IPS DF 19.7 (cell line): ENCODE measurements around the gene OSCAR.

Source experiments
- DNase-seq: peaks from one replicate; pipeline ENCODE4 v3.0.0-alpha.2; 2013; ENCODE audit warnings: low read depth, low spot score

OSCAR gene, protein sequence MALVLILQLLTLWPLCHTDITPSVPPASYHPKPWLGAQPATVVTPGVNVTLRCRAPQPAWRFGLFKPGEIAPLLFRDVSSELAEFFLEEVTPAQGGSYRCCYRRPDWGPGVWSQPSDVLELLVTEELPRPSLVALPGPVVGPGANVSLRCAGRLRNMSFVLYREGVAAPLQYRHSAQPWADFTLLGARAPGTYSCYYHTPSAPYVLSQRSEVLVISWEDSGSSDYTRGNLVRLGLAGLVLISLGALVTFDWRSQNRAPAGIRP

GRCh38 chr19:54100561-54100960, at the start of gene OSCAR:
Gene OSCAR, minus strand, starts transcription at chr19:54100803. Its CDS starts 11 bp downstream, at chr19:54100792.
- DNase-seq, result no peak

- no peak for DNase-seq
Measured at GRCh38 chr19:54149021-54149812, 48.6 kb upstream of the OSCAR start.

DNA sequence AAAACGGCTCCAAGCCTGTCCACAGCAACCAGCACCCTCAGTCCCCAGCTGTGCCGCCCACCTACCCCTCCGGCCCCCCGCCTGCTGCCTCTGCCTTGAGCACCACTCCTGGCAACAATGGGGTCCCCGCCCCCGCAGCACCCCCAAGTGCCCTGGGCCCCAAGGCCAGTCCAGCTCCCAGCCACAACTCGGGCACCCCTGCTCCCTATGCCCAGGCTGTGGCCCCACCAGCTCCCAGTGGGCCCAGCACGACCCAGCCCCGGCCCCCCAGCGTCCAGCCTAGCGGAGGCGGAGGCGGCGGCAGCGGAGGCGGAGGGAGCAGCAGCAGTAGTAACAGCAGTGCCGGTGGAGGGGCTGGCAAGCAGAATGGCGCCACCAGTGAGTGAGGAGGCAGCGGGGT, 47.6 kb upstream of the OSCAR start:
- DNase-seq, result no peak

DNA sequence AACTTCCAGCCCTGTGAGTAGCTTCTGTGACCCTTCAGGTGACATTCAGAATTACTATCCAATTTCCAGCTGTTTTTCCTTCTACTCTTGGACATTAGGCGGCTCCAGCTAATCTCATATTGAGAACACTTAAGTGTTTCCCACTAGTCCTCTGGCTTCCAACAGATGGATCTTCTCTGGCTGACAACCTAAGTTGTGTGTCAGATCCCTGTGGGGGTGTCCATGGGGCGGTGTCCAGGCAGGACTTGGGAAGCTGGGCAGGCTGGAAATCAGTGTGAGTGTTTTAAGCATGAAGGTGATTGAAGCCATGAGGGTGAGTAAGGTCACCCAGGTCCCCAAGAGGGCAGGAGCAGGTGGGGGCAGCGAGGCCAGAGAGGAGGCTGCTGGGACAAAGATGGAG, 47.1 kb upstream of the OSCAR start:
- no peak for DNase-seq

- DNase-seq, result no peak
Measured at GRCh38 chr19:54145541-54146158, 45.0 kb upstream of the OSCAR start.

DNA sequence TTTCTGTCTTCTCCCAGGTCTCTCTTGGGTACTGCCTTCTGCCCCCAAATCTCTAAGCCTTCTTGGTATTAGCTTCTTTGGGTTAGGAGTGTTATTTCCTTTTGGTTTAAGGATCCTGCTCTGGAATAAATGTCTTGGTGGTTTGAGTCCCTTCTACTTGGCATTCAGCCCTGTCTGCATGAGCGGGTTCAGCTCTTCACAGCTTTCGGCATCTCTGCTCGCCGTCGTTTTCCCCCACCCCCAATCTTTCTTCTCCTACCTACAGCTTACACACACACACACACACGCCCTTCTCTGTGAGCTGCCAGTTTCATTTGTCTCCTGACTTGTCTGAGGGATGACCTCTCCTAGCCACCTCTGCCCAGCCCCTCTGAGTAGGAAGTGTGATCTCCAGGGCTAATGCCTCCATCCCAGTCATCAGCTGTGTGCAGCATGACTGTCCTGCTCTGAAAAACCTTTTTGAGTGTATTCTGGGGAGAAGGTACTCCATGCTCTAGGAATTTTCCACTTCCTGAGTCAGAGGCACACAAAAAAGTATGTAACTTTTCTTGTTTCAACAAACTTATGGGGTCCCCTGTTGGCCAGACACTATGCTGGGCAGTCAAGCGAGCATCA, 41.7 kb upstream of the OSCAR start:
- DNase-seq, result no peak

DNA sequence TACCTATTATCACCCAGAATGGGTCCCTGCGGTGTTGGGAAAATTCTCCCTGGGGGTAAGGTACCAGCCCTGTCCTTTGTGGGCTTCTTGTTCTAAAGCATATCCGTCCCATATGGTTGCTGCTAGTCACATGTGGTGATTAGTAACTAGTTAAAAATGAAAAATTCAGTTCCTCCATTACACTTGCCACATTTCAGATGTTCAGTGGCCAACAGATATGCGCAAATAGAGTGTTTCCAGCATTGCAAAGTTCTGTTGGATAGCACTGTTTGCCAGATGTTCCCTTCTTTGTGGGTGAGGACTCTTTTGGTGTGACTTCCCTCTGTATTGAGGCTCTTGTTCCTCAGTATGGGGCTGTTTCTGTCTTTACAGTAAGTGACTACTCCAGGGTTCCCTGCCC, 40.8 kb upstream of the OSCAR start:
- DNase-seq, result no peak

GRCh38 chr19:54138489-54139256, 38.1 kb upstream of the OSCAR start:
- no peak for DNase-seq

- DNase-seq, result no peak
Measured at GRCh38 chr19:54137699-54138488, 37.3 kb upstream of the OSCAR start, which contains the start of gene CNOT3. Gene CNOT3, plus strand, starts transcription at chr19:54137762. Its CDS starts 5,217 bp downstream, at chr19:54142979.

GRCh38 chr19:54136864-54137698, 36.5 kb upstream of the OSCAR start:
- peak; percentile 98 for DNase-seq

- no peak for DNase-seq
Measured at GRCh38 chr19:54136086-54136863, 35.7 kb upstream of the OSCAR start.

DNA sequence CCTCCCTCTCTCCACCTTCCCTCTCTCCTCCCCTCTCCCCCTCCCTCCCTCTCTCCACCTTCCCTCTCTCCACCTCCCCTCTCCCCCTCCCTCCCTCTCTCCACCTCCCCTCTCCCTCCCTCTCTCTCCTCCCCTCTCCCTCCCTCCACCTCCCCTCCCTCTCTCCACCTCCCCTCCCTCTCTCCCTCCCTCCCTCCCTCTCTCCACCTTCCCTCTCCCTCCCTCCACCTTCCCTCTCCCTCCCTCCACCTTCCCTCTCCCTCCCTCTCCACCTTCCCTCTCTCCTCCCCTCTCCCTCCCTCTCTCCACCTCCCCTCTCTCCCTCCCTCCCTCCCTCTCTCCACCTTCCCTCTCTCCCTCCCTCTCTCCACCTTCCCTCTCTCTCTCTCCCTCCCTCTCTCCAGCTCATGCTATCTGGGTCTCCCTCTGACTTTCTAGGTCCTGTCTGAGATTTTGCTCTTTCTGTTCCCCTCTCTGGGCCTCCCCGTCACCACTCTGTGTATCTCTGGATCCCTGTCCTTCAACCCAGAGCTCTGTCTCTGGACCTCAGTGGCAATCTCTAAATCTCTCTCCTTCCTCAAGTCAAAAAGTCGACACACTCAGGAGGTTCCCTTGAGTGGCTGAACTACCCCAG, 33.5 kb upstream of the OSCAR start:
- DNase-seq, result no peak

DNA sequence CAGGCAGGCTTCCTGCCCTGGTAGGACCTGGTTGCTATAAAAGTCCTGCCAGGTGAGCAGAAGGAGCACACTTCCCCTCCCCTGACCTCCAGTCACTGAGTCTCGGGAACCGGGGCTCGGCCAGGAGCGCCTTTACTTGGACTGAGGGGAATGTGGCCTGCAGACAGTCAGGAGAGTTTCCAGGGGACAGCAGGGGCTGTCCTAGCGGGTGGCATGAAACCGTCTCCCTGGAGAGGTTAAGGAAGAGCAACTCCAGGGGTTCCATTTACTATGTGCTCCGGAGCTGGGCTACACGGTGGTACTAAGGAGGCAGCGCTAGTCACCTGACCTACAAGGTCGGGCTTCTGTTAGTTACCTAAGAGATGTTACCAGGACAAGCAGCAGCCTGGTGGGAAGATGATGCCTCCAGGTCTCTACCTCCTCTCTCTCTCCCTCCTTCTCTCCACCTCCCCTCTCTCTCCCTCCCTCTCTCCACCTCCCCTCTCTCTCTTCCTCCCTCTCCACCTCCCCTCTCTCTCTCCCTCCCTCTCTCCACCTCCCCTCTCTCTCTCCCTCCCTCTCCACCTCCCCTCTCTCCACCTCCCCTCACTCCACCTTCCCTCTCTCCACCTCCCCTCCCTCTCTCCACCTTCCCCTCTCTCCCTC, 32.8 kb upstream of the OSCAR start:
- no peak for DNase-seq

- no peak for DNase-seq
Measured at GRCh38 chr19:54129617-54129996, 29.0 kb upstream of the OSCAR start.

DNA sequence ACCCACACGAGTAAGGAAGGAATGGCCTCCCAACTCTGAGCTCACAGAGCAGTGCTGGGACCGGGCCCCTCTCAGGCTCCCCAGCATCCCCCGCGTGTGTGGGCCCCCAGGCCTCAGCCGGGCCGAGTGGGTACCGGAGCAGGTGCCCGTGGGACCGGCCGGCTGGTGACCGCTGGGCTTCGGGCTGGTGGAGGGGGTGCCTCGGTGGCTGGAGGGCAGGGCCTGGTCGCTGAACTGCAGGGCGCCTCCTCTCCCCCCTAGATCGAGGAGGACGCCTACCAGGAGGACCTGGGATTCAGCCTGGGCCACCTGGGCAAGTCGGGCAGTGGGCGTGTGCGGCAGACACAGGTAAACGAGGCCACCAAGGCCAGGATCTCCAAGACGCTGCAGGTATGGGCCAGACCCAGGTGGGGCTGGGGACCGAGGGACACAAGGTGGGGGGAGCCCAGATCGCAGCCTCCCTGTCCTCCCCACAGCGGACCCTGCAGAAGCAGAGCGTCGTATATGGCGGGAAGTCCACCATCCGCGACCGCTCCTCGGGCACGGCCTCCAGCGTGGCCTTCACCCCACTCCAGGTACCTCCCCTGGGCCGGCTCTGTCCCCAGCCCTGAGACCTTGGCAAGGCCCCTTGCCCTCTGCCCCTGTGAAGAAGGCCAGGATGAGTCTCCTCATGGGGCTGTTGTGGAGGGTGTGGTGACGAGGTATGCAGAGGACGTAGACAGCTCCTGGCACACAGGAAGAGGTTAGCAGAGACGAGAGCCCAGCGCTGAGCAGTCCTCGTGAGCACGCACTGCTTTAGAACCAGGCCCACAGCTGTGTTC, 28.4 kb upstream of the OSCAR start:
- DNase-seq, result no peak

GRCh38 chr19:54128441-54128725, 27.8 kb upstream of the OSCAR start:
- DNase-seq, result no peak

GRCh38 chr19:54127688-54128440, 27.3 kb upstream of the OSCAR start:
- no peak for DNase-seq
